Adrenal gland (tissue), 12 donors: ENCODE measurements around the gene SLC43A3. TPM values are rescaled to one million over a fixed set of nuclear protein-coding genes. Genes with fewer than 3 reads are reported as not detected.

Experiments
- DNase-seq, 7 donors: peaks; one replicate each; pipeline ENCODE4 v3.0.0-alpha.2; 2019 to 2020
- H3K27ac ChIP-seq, 5 donors: fragments of 200-600 bp; sonication (generic) in 4 of 5; 1 replicate in 3 of 5; 2 replicates in 2 of 5; pipeline versions ENCODE4 v1.5.1 to v1.8.0; 2016 to 2020; ENCODE audit warnings: mild to moderate bottlenecking in 1 of 5
- H3K27me3 ChIP-seq: fragments of 200-600 bp; 2 replicates; pipeline ENCODE4 v1.8.0; 2021
- H3K36me3 ChIP-seq, 2 donors: fragments of 200-600 bp; replicated peaks in 1 of 2; 1 replicate in 1 of 2; 2 replicates in 1 of 2; pipeline versions ENCODE4 v1.5.1 to v1.8.0; 2018 to 2022
- H3K4me1 ChIP-seq, 2 donors: fragments of 200-600 bp; replicated peaks in 1 of 2; 1 replicate in 1 of 2; 2 replicates in 1 of 2; pipeline versions ENCODE4 v1.5.1 to v1.8.0; 2018 to 2021
- H3K4me3 ChIP-seq, 4 donors: fragments of 200-600 bp; sonication (generic) in 3 of 4; one replicate each; pipeline ENCODE4 v1.5.1; 2016 to 2018
- H3K9me3 ChIP-seq, 3 donors: fragments of 200-600 bp; sonication (generic) in 1 of 3; replicated peaks in 1 of 3; 1 replicate in 2 of 3; 2 replicates in 1 of 3; pipeline versions ENCODE4 v1.5.1 to v1.8.0; 2016 to 2021
- POLR2A ChIP-seq, 2 donors: fragments of 450-650 bp; IDR thresholded peaks; one replicate each; pipeline ENCODE4 v1.6.1; 2017; ENCODE audit warnings: antibody characterized with exemption in 2 of 2, mild to moderate bottlenecking in 2 of 2, moderate library complexity in 1 of 2
- WGBS, 4 donors: extraction: QIAGEN DNeasy Blood & Tissue Kit in 2 of 4; methylation state at CpG; one replicate each; pipeline versions ENCODE4 v1.1.5 to v1.1.7; 2013 to 2017; 5-methylcytosine and 5-hydroxymethylcytosine counted together
- intact Hi-C, 2 donors: fragments of 100-400 bp; cut with DNase I; formaldehyde crosslinking; loops; one replicate each; pipeline versions ENCODE4 v1.14.1 to v1.15.0; 2022 to 2023
- polyA plus RNA-seq, 3 donors: library from polyadenylated mRNA; stranded (reverse); fragments of 200-250 nt in 2 of 3; fragments of 350-450 nt in 1 of 3; fragmentation: Illumina TruSeq in 1 of 3; extraction: RNeasy Lipid Tissue Mini Kit (QIAGEN cat#74804) in 1 of 3; gene quantifications; one replicate each; pipeline ENCODE4 v1.2.3, GENCODE V29; 2013 to 2014
- total RNA-seq, 9 donors: library from RNA; depleted of rRNA in 4 of 9; stranded (reverse); fragments of >200 nt in 4 of 9; fragments of 120-200 nt in 1 of 9; fragmentation: NEBNext Ultra II Directional in 1 of 9; extraction: Animal tissue kit (Norgen Biotek cat#: 25700) in 1 of 9; gene quantifications; one replicate each; pipeline versions ENCODE4 v1.1.0 to v1.2.4, GENCODE V29; 2013 to 2023
- TF ChIP-seq, protein P1 (sequence below), 6 experiments: fragments of 450-650 bp in 4 of 6; fragments of 200-600 bp in 2 of 6; sonication (generic) in 1 of 6; IDR thresholded peaks; 1 replicate in 5 of 6; 2 replicates in 1 of 6; pipeline versions ENCODE4 v1.5.1 to v1.8.0; 2016 to 2021; ENCODE audit warnings: antibody characterized with exemption in 6 of 6, mild to moderate bottlenecking in 2 of 6, moderate library complexity in 1 of 6
- donor health status: healthy with polysubstance abuse.
- donor health status: Bipolar disorder and iron deficiency.
- donor health status: DM: yes; HTN: yes; CAD: no.
- donor health status: DM: no; HTN: no; CAD: no.
- donor health status: DM: no; HTN: no; CAD: no.
- donor health status: DM: yes; HTN: yes; CAD: no.

The SLC43A3 gene
- total and polyA plus RNA-seq, 12 donors = 14.0 to 72.7 (median 27.3) TPM

- H3K36me3 ChIP-seq = no peaks in the 10 kb centered on the region
- intact Hi-C loops = no loop called here
- no peaks in the 10 kb centered on the region for H3K4me1 ChIP-seq
- no peak for DNase-seq
- TF ChIP-seq POLR2A (IDR thresholded peaks at IDR 0.05) = no peak
- TF ChIP-seq, protein P1, sequence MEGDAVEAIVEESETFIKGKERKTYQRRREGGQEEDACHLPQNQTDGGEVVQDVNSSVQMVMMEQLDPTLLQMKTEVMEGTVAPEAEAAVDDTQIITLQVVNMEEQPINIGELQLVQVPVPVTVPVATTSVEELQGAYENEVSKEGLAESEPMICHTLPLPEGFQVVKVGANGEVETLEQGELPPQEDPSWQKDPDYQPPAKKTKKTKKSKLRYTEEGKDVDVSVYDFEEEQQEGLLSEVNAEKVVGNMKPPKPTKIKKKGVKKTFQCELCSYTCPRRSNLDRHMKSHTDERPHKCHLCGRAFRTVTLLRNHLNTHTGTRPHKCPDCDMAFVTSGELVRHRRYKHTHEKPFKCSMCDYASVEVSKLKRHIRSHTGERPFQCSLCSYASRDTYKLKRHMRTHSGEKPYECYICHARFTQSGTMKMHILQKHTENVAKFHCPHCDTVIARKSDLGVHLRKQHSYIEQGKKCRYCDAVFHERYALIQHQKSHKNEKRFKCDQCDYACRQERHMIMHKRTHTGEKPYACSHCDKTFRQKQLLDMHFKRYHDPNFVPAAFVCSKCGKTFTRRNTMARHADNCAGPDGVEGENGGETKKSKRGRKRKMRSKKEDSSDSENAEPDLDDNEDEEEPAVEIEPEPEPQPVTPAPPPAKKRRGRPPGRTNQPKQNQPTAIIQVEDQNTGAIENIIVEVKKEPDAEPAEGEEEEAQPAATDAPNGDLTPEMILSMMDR (IDR thresholded peaks at IDR 0.05) = no peak
- 86 to 97% (median 96%) methylated on average over 3 of the region's 3 CpGs for WGBS, 4 donors
- no peaks in the 10 kb centered on the region for H3K9me3 ChIP-seq
- no peak overlapping the region for H3K4me3 ChIP-seq
- no peak overlapping the region for H3K27ac ChIP-seq
- no peaks in the 10 kb centered on the region for H3K27me3 ChIP-seq
These were observed 52.0 kb downstream of the SLC43A3 start for GRCh38 chr11:57374966-57375365.

- no peak for DNase-seq
- Histone ChIP-seq H3K9me3 (no peaks in the 10 kb centered on the region), H3K27ac (no peak overlapping the region), H3K4me3 (no peak overlapping the region), H3K4me1 (no peaks in the 10 kb centered on the region), H3K36me3 (no peaks in the 10 kb centered on the region), H3K27me3 (no peaks in the 10 kb centered on the region)
- intact Hi-C loops = no loop called here
- TF ChIP-seq, protein P1 (IDR thresholded peaks at IDR 0.05) = no peak
- TF ChIP-seq POLR2A (IDR thresholded peaks at IDR 0.05) = no peak
- 43 to 53% (median 49%) methylated on average over 3 of the region's 3 CpGs for whole genome bisulfite sequencing, 4 donors
These were observed 53.8 kb downstream of the SLC43A3 start for GRCh38 chr11:57373146-57373545.

DNA sequence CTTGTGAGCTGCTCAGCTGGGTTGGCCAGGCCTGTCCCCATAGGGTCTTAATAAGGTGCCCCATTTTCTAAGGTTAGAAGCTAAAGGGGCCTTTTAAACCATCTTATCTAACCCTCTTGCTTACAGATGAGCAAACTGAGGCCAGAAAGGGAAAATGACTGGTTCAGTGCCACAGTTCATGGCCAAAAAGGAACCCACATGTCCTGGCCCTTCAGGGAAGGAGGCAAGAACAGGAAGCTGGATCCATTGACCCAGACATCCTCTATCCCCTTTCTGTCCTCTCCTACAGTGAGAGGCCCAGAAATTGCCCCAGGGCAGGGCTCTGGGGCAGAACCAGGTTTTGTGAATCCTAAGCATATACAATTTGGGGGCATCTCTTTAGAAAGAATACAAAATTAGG lies 56.0 kb downstream of the SLC43A3 start:
- no peaks in the 10 kb centered on the region for H3K27me3 ChIP-seq
- no peak overlapping the region for H3K27ac ChIP-seq
- no peaks in the 10 kb centered on the region for H3K4me1 ChIP-seq
- DNase-seq = no peak
- no peaks in the 10 kb centered on the region for H3K36me3 ChIP-seq
- TF ChIP-seq POLR2A (IDR thresholded peaks at IDR 0.05) = no peak
- TF ChIP-seq, protein P1 (IDR thresholded peaks at IDR 0.05) = no peak
- no peaks in the 10 kb centered on the region for H3K9me3 ChIP-seq
- no peak overlapping the region for H3K4me3 ChIP-seq
- intact Hi-C loops = no loop called here

GRCh38 chr11:57370251-57370650 lies 56.7 kb downstream of the SLC43A3 start:
- no peaks in the 10 kb centered on the region for H3K27me3 ChIP-seq
- WGBS, 4 donors = 87 to 95% (median 91%) methylated on average over 7 of the region's 7 CpGs
- no peaks in the 10 kb centered on the region for H3K9me3 ChIP-seq
- no peak for DNase-seq
- H3K4me1 ChIP-seq = no peaks in the 10 kb centered on the region
- no peak overlapping the region for H3K27ac ChIP-seq
- H3K4me3 ChIP-seq = no peak overlapping the region
- intact Hi-C loops = no loop called here
- TF ChIP-seq, protein P1 (IDR thresholded peaks at IDR 0.05) = no peak
- TF ChIP-seq POLR2A (IDR thresholded peaks at IDR 0.05) = no peak
- no peaks in the 10 kb centered on the region for H3K36me3 ChIP-seq
